ENCODE results near the gene TAAR8.

- TF ChIP-seq POLR2A (IDR thresholded peaks at IDR 0.05) (no peak), CTCF (IDR thresholded peaks at IDR 0.05) (no peak)
Measured at GRCh38 chr6:132590362-132590761, 37.9 kb downstream of the TAAR8 start.

Measured in vagina (tissue), 2 donors.